ENCODE data around the gene NOC4L. TPM values are rescaled to one million over a fixed set of nuclear protein-coding genes. Genes with fewer than 3 reads are reported as not detected.
A peak's percentile ranks its signal among the peaks of the same experiment; 100 is the strongest.
"Not testable (repeated sequence)": the region's sequence is repeated elsewhere in the genome, so short reads cannot be mapped to it uniquely, and the experiment has no call there.

Gene NOC4L
- total and polyA plus RNA-seq, 4 experiments from 2014 or later, result 13.9 to 26.0 (median 17.7) TPM

GRCh38 chr12:132191715-132192553, 47.7 kb downstream of the NOC4L start:
- POLR2A ChIA-PET (ENCODE audit: partially characterized antibody), result interaction anchor here (1.1 kb wide), 1 partner anchor 30 kb away, joined by 3 read pairs; no protein-coding TSS in a partner anchor
- peaks cover 0 to 11% (median 6%) of the 10 kb centered on the region in 8 donors for H3K9me3 Mint-ChIP-seq
- intact Hi-C loops (cut with micrococcal nuclease), result no loop called here
- H3K27ac Mint-ChIP-seq, result no peak overlapping the region
- H3K9me3 ChIP-seq (ENCODE audit: control insufficient read depth in 1 of 2, low read length in 2 of 2), result peaks cover 0 to 7% of the 10 kb centered on the region in 2 donors
- H3K4me1 Mint-ChIP-seq, result peaks cover 10 to 44% (median 24%) of the 10 kb centered on the region in 4 donors
- no peaks in the 10 kb centered on the region for H3K36me3 ChIP-seq (ENCODE audit: insufficient read depth, low read length)
- H3K27me3 ChIP-seq (ENCODE audit: insufficient read depth, low read length), result no peaks in the 10 kb centered on the region
- peaks cover 30% of the 10 kb centered on the region for H3K4me1 ChIP-seq (ENCODE audit: insufficient read depth, low read length)
- no peak overlapping the region for H3K27ac ChIP-seq (ENCODE audit: low read depth, low read length)
- H3K4me3 ChIP-seq (ENCODE audit: low read length in 2 of 2), result no peak overlapping the region
- peak overlapping the region in 3 of 8 donors; percentile 31 to 63 (median 46) for H3K4me3 Mint-ChIP-seq
- no peaks in the 10 kb centered on the region for H3K27me3 Mint-ChIP-seq
- DNase-seq, result no peak
- CTCF ChIA-PET (ENCODE audit: partially characterized antibody), result interaction anchor here (1.1 to 4.6 kb wide), 2 partner anchors 27 to 38 kb away, joined by 3 to 14 read pairs; no protein-coding TSS in a partner anchor
- H3K36me3 Mint-ChIP-seq, result peaks cover 0 to 6% of the 10 kb centered on the region in 2 donors

- ChIA-PET CTCF (ENCODE audit: partially characterized antibody) (interaction anchor here (2.5 kb wide), 1 partner anchor 40 kb away, joined by 10 read pairs; no protein-coding TSS in a partner anchor), POLR2A (ENCODE audit: partially characterized antibody) (no interaction called here)
- Histone ChIP-seq H3K9me3 (ENCODE audit: control insufficient read depth in 1 of 2, low read length in 2 of 2) (peaks cover 0 to 7% of the 10 kb centered on the region in 2 donors), H3K36me3 (ENCODE audit: insufficient read depth, low read length) (no peaks in the 10 kb centered on the region), H3K27me3 (ENCODE audit: insufficient read depth, low read length) (no peaks in the 10 kb centered on the region), H3K27ac (ENCODE audit: low read depth, low read length) (no peak overlapping the region), H3K4me1 (ENCODE audit: insufficient read depth, low read length) (peaks cover 8% of the 10 kb centered on the region), H3K4me3 (ENCODE audit: low read length in 2 of 2) (no peak overlapping the region)
- Mint-ChIP-seq H3K27me3 (no peaks in the 10 kb centered on the region), H3K9me3 (peaks cover 0 to 11% (median 6%) of the 10 kb centered on the region in 8 donors), H3K4me1 (peaks cover 4 to 25% (median 15%) of the 10 kb centered on the region in 4 donors), H3K36me3 (peaks cover 0 to 6% of the 10 kb centered on the region in 2 donors), H3K27ac (peak overlapping the region in 1 of 7 donors; percentile 75), H3K4me3 (no peak overlapping the region)
- DNase-seq, result no peak
- intact Hi-C loops (cut with micrococcal nuclease), result no loop called here
Observed at GRCh38 chr12:132194056-132194455, 49.8 kb downstream of the NOC4L start.

GRCh38 chr12:132194556-132194955, 50.3 kb downstream of the NOC4L start:
- H3K27ac Mint-ChIP-seq, result no peak overlapping the region
- intact Hi-C loops (cut with micrococcal nuclease), result no loop called here
- no peaks in the 10 kb centered on the region for H3K27me3 ChIP-seq (ENCODE audit: insufficient read depth, low read length)
- H3K27ac ChIP-seq (ENCODE audit: low read depth, low read length), result no peak overlapping the region
- peaks cover 0 to 11% (median 6%) of the 10 kb centered on the region in 8 donors for H3K9me3 Mint-ChIP-seq
- no peak overlapping the region for H3K4me3 Mint-ChIP-seq
- peaks cover 8% of the 10 kb centered on the region for H3K4me1 ChIP-seq (ENCODE audit: insufficient read depth, low read length)
- H3K4me1 Mint-ChIP-seq, result peaks cover 2 to 21% (median 11%) of the 10 kb centered on the region in 4 donors
- CTCF ChIA-PET (ENCODE audit: partially characterized antibody), result interaction anchor here (2.5 kb wide), 1 partner anchor 41 kb away, joined by 10 read pairs; no protein-coding TSS in a partner anchor
- H3K36me3 Mint-ChIP-seq, result peaks cover 0 to 2% of the 10 kb centered on the region in 2 donors
- H3K9me3 ChIP-seq (ENCODE audit: control insufficient read depth in 1 of 2, low read length in 2 of 2), result peaks cover 0 to 7% of the 10 kb centered on the region in 2 donors
- H3K4me3 ChIP-seq (ENCODE audit: low read length in 2 of 2), result no peak overlapping the region
- H3K27me3 Mint-ChIP-seq, result no peaks in the 10 kb centered on the region
- POLR2A ChIA-PET (ENCODE audit: partially characterized antibody), result no interaction called here
- H3K36me3 ChIP-seq (ENCODE audit: insufficient read depth, low read length), result no peaks in the 10 kb centered on the region
- no peak for DNase-seq

GRCh38 chr12:132195242-132195641, 51.0 kb downstream of the NOC4L start:
- DNase-seq; H3K27ac Mint-ChIP-seq; H3K4me3 Mint-ChIP-seq; H3K27me3 Mint-ChIP-seq; H3K36me3 ChIP-seq (ENCODE audit: insufficient read depth, low read length); H3K4me1 ChIP-seq (ENCODE audit: insufficient read depth, low read length); H3K9me3 ChIP-seq (ENCODE audit: control insufficient read depth in 1 of 2, low read length in 2 of 2); intact Hi-C loops (cut with micrococcal nuclease); H3K36me3 Mint-ChIP-seq; H3K4me3 ChIP-seq (ENCODE audit: low read length in 2 of 2); H3K27ac ChIP-seq (ENCODE audit: low read depth, low read length); H3K27me3 ChIP-seq (ENCODE audit: insufficient read depth, low read length): not testable (repeated sequence)
- peaks cover 0 to 11% (median 6%) of the 10 kb centered on the region in 8 donors for H3K9me3 Mint-ChIP-seq
- H3K4me1 Mint-ChIP-seq, result peaks cover 2 to 16% (median 7%) of the 10 kb centered on the region in 4 donors
- POLR2A ChIA-PET (ENCODE audit: partially characterized antibody), result interaction anchor here (1.1 kb wide), 1 partner anchor 16 kb away, joined by 5 read pairs; no protein-coding TSS in a partner anchor
- CTCF ChIA-PET (ENCODE audit: partially characterized antibody), result interaction anchor here (2.5 kb wide), 1 partner anchor 42 kb away, joined by 10 read pairs; no protein-coding TSS in a partner anchor

- Mint-ChIP-seq H3K36me3 (no peaks in the 10 kb centered on the region), H3K27me3 (no peaks in the 10 kb centered on the region), H3K27ac (no peak overlapping the region), H3K9me3 (peaks cover 0 to 11% (median 6%) of the 10 kb centered on the region in 8 donors), H3K4me3 (no peak overlapping the region), H3K4me1 (peaks cover 0 to 6% (median 1%) of the 10 kb centered on the region in 4 donors)
- intact Hi-C loops (cut with micrococcal nuclease), result no loop called here
- ChIA-PET CTCF (ENCODE audit: partially characterized antibody) (interaction anchor here (0.8 kb wide), 1 partner anchor 42 kb away, joined by 3 read pairs; no protein-coding TSS in a partner anchor), POLR2A (ENCODE audit: partially characterized antibody) (interaction anchor here (0.6 to 1.1 kb wide), 2 partner anchors 9 to 17 kb away, joined by 3 to 5 read pairs; no protein-coding TSS in a partner anchor)
- no peak for DNase-seq
- Histone ChIP-seq H3K27ac (ENCODE audit: low read depth, low read length) (no peak overlapping the region), H3K9me3 (ENCODE audit: control insufficient read depth in 1 of 2, low read length in 2 of 2) (peaks cover 0 to 7% of the 10 kb centered on the region in 2 donors), H3K36me3 (ENCODE audit: insufficient read depth, low read length) (no peaks in the 10 kb centered on the region), H3K4me3 (ENCODE audit: low read length in 2 of 2) (no peak overlapping the region), H3K27me3 (ENCODE audit: insufficient read depth, low read length) (no peaks in the 10 kb centered on the region), H3K4me1 (ENCODE audit: insufficient read depth, low read length) (no peaks in the 10 kb centered on the region)
Observed at GRCh38 chr12:132196038-132196872, 52.0 kb downstream of the NOC4L start.

- Histone ChIP-seq H3K36me3 (ENCODE audit: insufficient read depth, low read length) (no peaks in the 10 kb centered on the region), H3K4me1 (ENCODE audit: insufficient read depth, low read length) (no peaks in the 10 kb centered on the region), H3K4me3 (ENCODE audit: low read length in 2 of 2) (no peak overlapping the region), H3K9me3 (ENCODE audit: control insufficient read depth in 1 of 2, low read length in 2 of 2) (peaks cover 0 to 7% of the 10 kb centered on the region in 2 donors), H3K27me3 (ENCODE audit: insufficient read depth, low read length) (no peaks in the 10 kb centered on the region), H3K27ac (ENCODE audit: low read depth, low read length) (no peak overlapping the region)
- no peaks in the 10 kb centered on the region for H3K27me3 Mint-ChIP-seq
- intact Hi-C loops (cut with micrococcal nuclease), result no loop called here
- no peak overlapping the region for H3K27ac Mint-ChIP-seq
- peaks cover 0 to 5% (median under 1%) of the 10 kb centered on the region in 4 donors for H3K4me1 Mint-ChIP-seq
- ChIA-PET CTCF (ENCODE audit: partially characterized antibody) (interaction anchor here (0.8 kb wide), 1 partner anchor 43 kb away, joined by 3 read pairs; no protein-coding TSS in a partner anchor), POLR2A (ENCODE audit: partially characterized antibody) (no interaction called here)
- H3K36me3 Mint-ChIP-seq, result no peaks in the 10 kb centered on the region
- H3K4me3 Mint-ChIP-seq, result no peak overlapping the region
- no peak for DNase-seq
- peaks cover 0 to 11% (median 6%) of the 10 kb centered on the region in 8 donors for H3K9me3 Mint-ChIP-seq
Observed at GRCh38 chr12:132196873-132197390, 52.7 kb downstream of the NOC4L start.

Measured in CD4-positive, alpha-beta memory T cell (primary cell).